Left ventricle myocardium superior (tissue), 1 donor: Measurements from ENCODE around the gene NT5C2. TPM values are rescaled to one million over a fixed set of nuclear protein-coding genes. Genes with fewer than 3 reads are reported as not detected.
A peak's percentile ranks its signal among the peaks of the same experiment; 100 is the strongest.
"Not testable (repeated sequence)": the region's sequence is repeated elsewhere in the genome, so short reads cannot be mapped to it uniquely, and the experiment has no call there.

Experiments used
- ATAC-seq: fragments of 200-7000 bp; cut with Tn5 transposase; one replicate; pipeline ENCODE4 v1.9.1; 2020; ENCODE audit warnings: mild to moderate bottlenecking, moderate library complexity
- DNase-seq: peaks from one replicate; pipeline ENCODE4 v3.0.0-alpha.2; 2020
- intact Hi-C: fragments of 100-400 bp; cut with micrococcal nuclease; formaldehyde crosslinking; loops from one replicate; pipeline ENCODE4 v1.11.0; 2022
- total RNA-seq: library from RNA; stranded (reverse); fragmentation: NEBNext Ultra II Directional; extraction: Animal tissue kit (Norgen Biotek cat#: 25700); gene quantifications from one replicate; pipeline ENCODE4 v1.2.1, GENCODE V29; 2021
- donor health status: DM: no; HTN: yes; CAD: no; lungs with severe emphysema.

The NT5C2 gene
- total RNA-seq, 1 donor from 2014 or later, result 39.3 TPM

GRCh38 chr10:103204353-103205255 is 11.5 kb upstream of the NT5C2 start:
- DNase-seq (no peak), ATAC-seq (no peak)
- intact Hi-C loops, result no loop called here

GRCh38 chr10:103203466-103203865 is 10.4 kb upstream of the NT5C2 start:
- ATAC-seq (no peak), DNase-seq (no peak)
- intact Hi-C loops, result no loop called here

DNA sequence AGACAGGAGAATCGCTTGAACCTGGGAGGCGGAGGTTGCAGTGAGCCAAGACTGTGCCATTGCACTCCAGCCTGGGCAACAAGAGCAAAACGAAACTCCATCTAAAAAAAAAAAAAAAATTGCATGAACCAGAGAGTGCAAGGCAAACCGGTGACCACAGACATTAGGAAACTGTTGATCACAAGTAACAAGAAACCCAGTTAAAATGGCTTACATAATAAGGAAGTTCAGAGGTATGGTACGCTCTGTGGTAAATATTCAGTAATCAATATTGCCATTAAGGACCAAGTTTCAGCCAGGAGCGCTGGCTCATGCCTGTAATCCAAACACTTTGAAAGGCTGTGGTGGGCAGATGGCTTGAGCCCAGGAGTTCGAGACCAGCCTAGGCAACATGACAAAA is 9.2 kb upstream of the NT5C2 start:
- DNase-seq (no peak), ATAC-seq (no peak)
- intact Hi-C loops, result no loop called here

- intact Hi-C loops, result no loop called here
- no peak for ATAC-seq
These were observed 6.4 kb upstream of the NT5C2 start for GRCh38 chr10:103199488-103199887.

DNA sequence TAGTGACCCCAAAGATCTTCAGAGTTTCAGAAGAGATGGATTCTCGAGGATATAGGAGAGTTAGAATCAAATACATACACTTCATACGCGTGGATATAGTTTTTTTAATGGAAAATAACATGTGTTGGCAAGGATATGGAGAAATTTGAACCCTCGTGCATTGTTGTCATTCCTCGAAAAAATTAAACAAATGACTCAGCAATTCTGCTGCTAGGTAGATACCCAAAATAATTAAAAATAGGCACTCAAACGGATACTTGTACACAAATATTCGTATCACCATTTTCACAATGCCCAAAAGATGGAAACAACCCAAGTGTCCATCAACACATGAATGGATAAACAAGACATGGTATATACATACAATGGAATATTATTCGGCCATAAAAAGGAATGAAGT is 5.6 kb upstream of the NT5C2 start:
- intact Hi-C loops, result no loop called here

More at GRCh38 chr10:103199488-103199887, 6.4 kb upstream of the NT5C2 start:
- DNase-seq, result no peak

DNA sequence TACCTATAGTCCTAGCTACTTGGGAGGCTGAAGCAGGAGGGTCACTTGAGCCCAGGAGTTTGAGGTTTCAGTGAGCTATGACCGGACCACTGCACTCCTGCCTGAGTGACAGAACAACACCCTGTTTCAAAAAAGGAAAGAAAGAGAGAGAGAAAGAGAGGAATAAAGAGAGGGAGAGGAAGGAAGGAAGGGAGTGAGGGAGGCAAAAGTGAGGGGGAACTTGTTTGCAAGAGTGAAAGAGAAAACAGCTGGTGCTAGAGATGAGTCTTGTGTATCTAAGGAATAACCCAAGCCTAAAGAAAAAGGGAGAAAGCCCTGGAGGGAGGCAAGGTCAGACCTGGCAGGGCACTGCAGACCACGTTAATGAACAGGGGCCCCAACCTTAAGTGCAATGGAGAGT is 4.8 kb upstream of the NT5C2 start:
- intact Hi-C loops, result no loop called here
- ATAC-seq (no peak), DNase-seq (no peak)

More for the DNA sequence above, 5.6 kb upstream of the NT5C2 start:
- ATAC-seq (no peak), DNase-seq (no peak)

DNA sequence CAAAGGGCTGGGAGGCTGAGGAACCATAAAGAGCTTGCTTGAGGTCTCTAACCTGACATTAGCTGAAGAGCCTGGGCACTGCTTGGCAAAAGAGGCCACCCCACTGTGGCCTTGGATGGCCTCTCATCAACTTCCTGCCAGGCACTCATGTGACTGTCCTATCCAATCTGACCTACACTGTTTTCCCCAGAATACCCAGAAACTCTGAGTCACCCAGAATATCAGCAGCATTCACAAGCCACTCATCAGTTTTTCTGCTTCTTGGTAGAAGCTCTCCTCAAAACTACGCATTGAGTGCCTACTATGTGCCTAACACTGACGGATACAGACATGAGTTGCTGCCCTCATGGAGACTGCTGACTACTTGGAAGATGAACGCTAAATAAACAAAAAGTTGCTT is 4.1 kb upstream of the NT5C2 start:
- intact Hi-C loops, result no loop called here
- ATAC-seq (peak; percentile 45), DNase-seq (peak; percentile 59)

DNA sequence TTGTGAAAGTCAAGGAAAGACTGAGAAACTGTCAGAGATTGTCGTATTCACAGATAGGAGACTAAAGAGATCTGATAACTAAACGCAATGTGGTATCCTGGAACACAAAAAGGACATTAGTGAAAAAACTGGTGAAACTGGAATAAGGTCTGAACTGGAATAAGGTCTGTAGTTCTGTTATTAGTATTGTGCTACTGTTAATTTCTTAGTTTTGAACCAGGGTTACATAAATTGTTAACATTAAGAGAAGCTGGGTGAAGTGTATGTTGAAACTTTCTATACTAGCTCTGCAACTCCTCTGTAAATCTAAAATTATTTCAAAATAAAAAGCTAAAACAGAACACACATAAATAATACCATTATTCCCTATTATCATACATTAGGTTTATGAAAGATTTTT is 3.4 kb upstream of the NT5C2 start:
- intact Hi-C loops, result no loop called here
- DNase-seq, result no peak
- no peak for ATAC-seq

- DNase-seq, result no peak
- intact Hi-C loops, result no loop called here
- peak; percentile 27 for ATAC-seq
These were observed 903 bp upstream of the NT5C2 start for GRCh38 chr10:103193820-103194529.

DNA sequence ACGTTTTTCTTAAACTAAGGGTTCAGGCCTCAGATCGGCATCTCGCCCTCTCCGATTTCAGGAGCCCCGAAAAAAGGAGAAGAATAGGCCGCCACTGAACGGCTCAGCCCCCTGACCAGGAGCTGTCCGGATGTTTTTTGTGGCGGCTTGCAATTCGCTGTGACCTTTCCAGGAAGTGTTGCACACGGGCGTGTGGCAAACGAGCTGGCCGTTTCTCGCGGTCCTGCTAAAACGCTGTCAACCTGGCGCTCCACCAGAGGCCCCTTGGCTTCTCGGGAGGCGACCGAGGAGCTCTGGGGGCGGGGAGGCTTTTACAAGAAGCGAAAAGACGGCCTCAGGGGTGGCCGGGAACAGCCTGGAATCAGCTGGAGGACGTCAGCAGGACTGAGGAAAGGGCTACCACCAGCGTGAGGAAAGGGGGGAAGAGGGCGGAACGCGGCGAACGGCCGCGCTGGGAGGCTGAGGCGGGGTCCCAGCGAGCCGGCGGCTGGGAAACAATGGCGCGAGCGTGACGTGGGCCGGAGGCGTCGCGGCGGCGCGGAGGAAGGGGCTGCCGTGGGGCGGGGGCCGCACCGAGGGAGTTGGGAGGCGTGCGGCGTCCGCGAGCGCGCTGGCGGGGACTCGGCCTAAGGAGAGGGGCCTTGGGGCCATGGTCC is 493 bp downstream of the NT5C2 start:
- intact Hi-C loops, result no loop called here
- ATAC-seq (peak; percentile 70), DNase-seq (peak; percentile 90)

- ATAC-seq (peak; percentile 6), DNase-seq (peak; percentile 38)
These were observed 1.0 kb downstream of the NT5C2 start for GRCh38 chr10:103192089-103192450.

DNA sequence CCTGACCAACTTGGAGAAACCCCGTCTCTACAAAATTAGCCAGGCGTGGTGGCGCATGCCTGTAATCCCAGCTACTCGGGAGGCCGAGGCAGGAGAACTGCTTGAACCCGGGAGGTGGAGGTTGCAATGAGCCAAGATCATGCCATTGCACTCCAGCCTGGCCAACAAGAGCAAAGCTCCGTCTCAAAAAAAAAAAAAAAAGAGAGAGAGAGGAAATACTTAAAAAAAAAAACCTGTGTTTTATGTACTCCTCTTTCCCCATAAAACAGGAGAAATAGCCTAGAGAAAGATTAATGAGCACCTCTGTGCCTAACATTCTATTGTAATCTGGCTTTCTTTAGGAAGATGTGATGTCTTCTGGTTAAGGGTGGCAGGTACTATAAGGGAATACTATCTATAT is 1.9 kb downstream of the NT5C2 start:
- ATAC-seq, intact Hi-C loops: not testable (repeated sequence)

More at GRCh38 chr10:103192089-103192450, 1.0 kb downstream of the NT5C2 start:
- intact Hi-C loops, result no loop called here

GRCh38 chr10:103188853-103189252 is 4.2 kb downstream of the NT5C2 start:
- DNase-seq (no peak), ATAC-seq (no peak)
- intact Hi-C loops, result loop anchor here (10.0 kb wide), 1 partner anchor 46 kb away; no protein-coding TSS in a partner anchor

More for the DNA sequence above, 1.9 kb downstream of the NT5C2 start:
- not testable (repeated sequence) for DNase-seq

GRCh38 chr10:103186128-103186527 is 6.9 kb downstream of the NT5C2 start:
- no peak for DNase-seq
- ATAC-seq, result no peak
- intact Hi-C loops, result loop anchor here (10.0 kb wide), 1 partner anchor 49 kb away; no protein-coding TSS in a partner anchor

DNA sequence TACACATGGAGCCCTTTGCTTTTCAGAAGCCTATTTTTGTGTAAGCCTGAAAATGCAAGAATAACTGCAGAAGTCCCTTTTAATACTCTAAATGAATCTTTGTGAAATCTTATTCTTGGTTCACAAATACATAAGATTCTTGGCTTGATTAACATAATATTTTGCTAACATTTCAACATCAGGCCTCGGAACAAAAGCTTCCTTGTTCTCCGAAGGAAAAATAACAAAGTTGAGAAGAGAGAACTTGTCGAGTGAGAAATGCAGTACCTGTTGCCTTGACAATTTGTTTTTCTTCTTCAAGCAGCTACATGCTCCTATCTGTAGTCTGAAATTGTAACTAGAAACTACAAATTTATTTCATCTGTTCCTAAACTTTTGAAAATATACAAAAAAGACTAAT is 8.5 kb downstream of the NT5C2 start:
- DNase-seq (no peak), ATAC-seq (peak; percentile 26)
- intact Hi-C loops, result loop anchor here (10.0 kb wide), 1 partner anchor 50 kb away; no protein-coding TSS in a partner anchor

GRCh38 chr10:103183991-103184451 is 9.1 kb downstream of the NT5C2 start:
- not testable (repeated sequence) for DNase-seq
- intact Hi-C loops, result loop anchor here (10.0 kb wide), 1 partner anchor 51 kb away; no protein-coding TSS in a partner anchor
- ATAC-seq, result peak; percentile 34

DNA sequence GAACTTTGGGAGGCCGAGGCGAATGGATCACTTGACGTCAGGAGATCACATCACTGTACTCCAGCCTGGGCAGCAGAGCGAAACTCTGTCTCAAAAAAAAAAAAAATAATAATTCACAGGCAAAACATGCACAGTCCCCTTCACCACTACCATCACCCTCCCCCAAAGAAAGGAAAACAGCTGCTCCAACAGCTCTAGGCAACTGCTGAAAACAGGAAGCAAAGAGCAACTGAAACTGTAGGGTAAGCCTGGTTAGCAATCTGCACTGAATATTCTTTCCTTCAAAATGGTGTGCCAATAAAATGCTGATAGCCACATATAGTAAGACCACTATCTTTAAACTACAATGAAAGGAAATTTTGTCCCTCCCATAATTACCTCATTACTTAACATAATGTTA is 11.8 kb downstream of the NT5C2 start:
- intact Hi-C loops, result loop anchor here (10.0 kb wide), 1 partner anchor 54 kb away; no protein-coding TSS in a partner anchor
- peak; percentile 70 for ATAC-seq
- DNase-seq, result no peak

- DNase-seq (no peak), ATAC-seq (peak; percentile 38)
- intact Hi-C loops, result loop anchor here (10.0 kb wide), 1 partner anchor 54 kb away; no protein-coding TSS in a partner anchor
These were observed 12.6 kb downstream of the NT5C2 start for GRCh38 chr10:103180491-103180890.

- ATAC-seq, result no peak
- DNase-seq, result no peak
- intact Hi-C loops, result no loop called here
These were observed 15.9 kb downstream of the NT5C2 start for GRCh38 chr10:103177123-103177522.
